HG03045 (cell line): Measurements from ENCODE around the gene LPGAT1.

Experiments
- ATAC-seq: cut with Tn5 transposase; IDR thresholded peaks from one replicate; pipeline ENCODE4 v1.9.1; 2021; ENCODE audit warnings: mild to moderate bottlenecking, moderate library complexity; ENCODE audit not compliant: unreplicated experiment

LPGAT1 gene

GRCh38 chr1:211775170-211775569 lies 55.4 kb downstream of the LPGAT1 start:
- ATAC-seq = no peak

GRCh38 chr1:211764701-211765100 lies 65.9 kb downstream of the LPGAT1 start:
- ATAC-seq = no peak

GRCh38 chr1:211762206-211762605 lies 68.4 kb downstream of the LPGAT1 start:
- no peak for ATAC-seq

DNA sequence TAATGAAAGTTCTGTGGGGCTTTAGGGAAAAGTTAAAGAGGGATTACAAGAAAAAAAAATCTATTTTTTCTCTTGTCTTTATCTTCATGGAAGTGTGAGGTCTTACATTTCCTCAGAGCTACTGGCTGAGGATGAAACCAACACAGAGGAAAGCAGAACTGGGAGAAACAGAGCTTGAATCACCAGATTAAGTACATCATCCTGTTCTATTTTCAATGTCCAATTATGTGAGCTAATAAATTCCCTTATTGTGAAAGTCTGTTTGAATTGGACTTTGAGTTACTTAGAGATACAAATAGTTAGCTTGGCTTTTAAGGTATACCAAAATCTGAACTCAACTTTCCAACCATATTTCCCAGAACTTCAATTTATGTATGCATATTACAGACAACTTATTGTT lies 69.2 kb downstream of the LPGAT1 start:
- no peak for ATAC-seq

- ATAC-seq = no peak
These were observed 74.0 kb downstream of the LPGAT1 start for GRCh38 chr1:211756471-211757020.

GRCh38 chr1:211753649-211754251 lies 76.8 kb downstream of the LPGAT1 start:
- no peak for ATAC-seq

GRCh38 chr1:211752951-211753486 lies 77.5 kb downstream of the LPGAT1 start:
- no peak for ATAC-seq

DNA sequence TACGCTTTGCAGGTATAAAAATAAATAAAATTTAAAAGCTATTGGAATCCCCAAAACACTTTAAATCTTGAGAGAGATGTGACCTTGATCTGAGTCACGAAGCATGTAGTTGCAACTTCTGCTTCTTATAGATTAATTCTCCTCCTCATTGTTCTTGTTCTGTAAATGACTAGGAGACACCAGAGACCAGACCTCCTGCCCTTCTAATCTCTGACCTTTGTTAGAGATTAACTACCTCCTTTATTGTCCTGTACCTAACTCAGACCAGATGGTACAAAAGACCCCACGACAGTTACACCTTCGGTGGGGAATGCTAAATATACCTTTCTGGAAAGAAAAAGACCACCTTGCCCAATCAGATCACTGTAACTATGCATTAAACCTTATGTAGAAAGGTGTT lies 78.2 kb downstream of the LPGAT1 start:
- ATAC-seq = no peak

GRCh38 chr1:211751438-211751837 lies 79.1 kb downstream of the LPGAT1 start:
- ATAC-seq = no peak

GRCh38 chr1:211750599-211750998 lies 80.0 kb downstream of the LPGAT1 start:
- ATAC-seq = no peak

DNA sequence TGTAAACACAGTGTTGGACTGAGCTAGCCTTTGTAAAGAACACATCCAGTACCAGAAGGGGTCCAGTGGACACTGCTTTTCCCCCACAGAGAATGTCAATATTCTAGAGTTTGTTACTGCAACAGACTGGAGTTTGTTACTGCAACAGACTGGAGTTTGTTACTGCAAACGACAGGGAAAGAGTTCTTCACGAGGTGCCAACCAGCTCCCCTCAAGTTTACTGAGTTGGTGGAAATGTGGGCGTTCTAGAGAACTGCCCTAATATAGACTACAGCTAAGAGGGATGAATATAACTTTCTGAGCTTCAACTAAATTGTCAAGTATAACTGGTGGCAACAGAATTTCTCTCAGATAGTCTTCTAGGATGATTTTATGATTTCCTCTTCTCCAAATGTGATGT lies 81.3 kb downstream of the LPGAT1 start:
- ATAC-seq = no peak

GRCh38 chr1:211748810-211749209 lies 81.8 kb downstream of the LPGAT1 start:
- no peak for ATAC-seq

GRCh38 chr1:211742889-211743529 lies 87.6 kb downstream of the LPGAT1 start:
- ATAC-seq = no peak

DNA sequence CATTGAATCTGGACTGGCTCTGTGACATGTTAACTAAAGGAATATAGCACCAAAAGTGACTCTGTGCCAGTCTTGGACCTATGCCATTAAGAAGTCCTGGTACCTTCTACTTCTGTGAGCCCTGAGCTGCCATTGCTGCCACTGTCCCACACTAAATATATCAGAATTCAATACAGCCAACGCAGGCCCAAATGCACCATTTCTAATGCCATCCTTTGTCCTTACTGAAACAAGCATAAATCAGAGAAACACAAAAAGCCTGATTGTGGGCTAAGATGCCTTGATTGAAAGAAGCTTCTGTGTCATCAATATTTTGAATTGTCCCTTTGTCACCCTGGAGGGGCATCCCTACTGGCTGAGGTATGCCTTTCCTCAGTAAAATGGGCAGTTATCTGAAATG lies 88.3 kb downstream of the LPGAT1 start:
- ATAC-seq = no peak

GRCh38 chr1:211741788-211742187 lies 88.8 kb downstream of the LPGAT1 start:
- no peak for ATAC-seq

- no peak for ATAC-seq
These were observed 89.4 kb downstream of the LPGAT1 start for GRCh38 chr1:211741116-211741515.

GRCh38 chr1:211739671-211740411 lies 90.7 kb downstream of the LPGAT1 start:
- ATAC-seq = no peak

GRCh38 chr1:211738691-211739301 lies 91.8 kb downstream of the LPGAT1 start:
- no peak for ATAC-seq

GRCh38 chr1:211738096-211738690 lies 92.4 kb downstream of the LPGAT1 start:
- no peak for ATAC-seq

DNA sequence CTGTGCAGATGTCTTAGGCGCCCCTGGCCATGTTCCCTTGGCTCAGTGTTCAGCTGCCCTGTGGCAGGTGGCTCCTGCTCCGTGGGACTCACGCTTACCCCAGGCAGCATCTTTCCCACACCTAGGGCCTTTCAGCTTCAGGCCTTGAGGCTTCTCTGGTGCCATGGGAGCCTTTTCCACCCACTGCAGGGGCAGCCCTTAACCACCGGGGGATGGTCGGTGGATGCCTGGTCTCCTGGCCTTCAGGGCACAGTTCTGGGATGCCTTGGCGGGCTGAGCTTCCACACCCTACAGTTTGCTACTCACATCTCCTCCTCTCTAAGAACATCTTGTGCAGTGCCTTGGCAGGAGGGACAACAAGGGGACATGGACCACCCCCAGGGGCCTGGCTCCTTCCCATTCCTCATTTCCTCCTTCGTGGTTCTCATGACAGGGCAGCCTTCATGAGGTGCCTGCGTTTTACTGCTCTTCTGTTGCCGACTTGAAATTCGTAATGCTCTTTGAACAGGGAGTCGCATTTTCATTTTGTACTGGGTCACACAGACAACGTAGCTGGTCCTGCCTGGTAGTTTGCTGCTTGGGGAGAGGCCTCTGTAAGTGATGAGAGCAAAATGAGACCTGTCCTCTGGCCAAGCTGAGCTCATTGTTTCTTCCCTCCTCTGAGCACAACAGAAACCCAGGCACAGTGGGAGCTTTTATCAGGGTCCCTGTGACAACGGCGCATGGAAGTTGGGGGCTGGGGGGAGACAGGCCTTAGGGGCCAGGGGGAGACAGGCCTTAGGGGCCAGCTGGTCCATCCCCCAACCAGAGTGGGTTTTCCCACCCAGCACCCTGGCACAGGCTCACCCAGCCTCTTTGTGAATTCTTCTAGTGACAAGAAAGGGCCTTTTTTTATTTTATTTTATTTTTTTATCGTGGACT lies 93.2 kb downstream of the LPGAT1 start:
- ATAC-seq = no peak
